B cell (primary cell): ENCODE measurements around the gene TTC32.

Experiments used
- CTCF ChIP-seq: fragments of 200-600 bp; IDR thresholded peaks from one replicate; pipeline ENCODE4 v1.8.0; 2022; ENCODE audit warnings: antibody characterized with exemption, mild to moderate bottlenecking
- EZH2 ChIP-seq: IDR thresholded peaks from 2 replicates; pipeline ENCODE4 v1.6.1; 2012; ENCODE audit warnings: borderline replicate concordance, low read depth, mild to moderate bottlenecking, moderate library complexity, low read length; ENCODE audit not compliant: insufficient read depth, poor library complexity, severe bottlenecking

GRCh38 chr2:19848952-19849351 is 52.8 kb downstream of the TTC32 start:
- TF ChIP-seq CTCF (no peak), EZH2 (no peak)
